HG03460 (cell line): ENCODE data around the gene PTS.

Experiments
- ATAC-seq: cut with Tn5 transposase; IDR thresholded peaks from one replicate; pipeline ENCODE4 v1.9.1; 2021; ENCODE audit not compliant: unreplicated experiment

PTS gene

DNA sequence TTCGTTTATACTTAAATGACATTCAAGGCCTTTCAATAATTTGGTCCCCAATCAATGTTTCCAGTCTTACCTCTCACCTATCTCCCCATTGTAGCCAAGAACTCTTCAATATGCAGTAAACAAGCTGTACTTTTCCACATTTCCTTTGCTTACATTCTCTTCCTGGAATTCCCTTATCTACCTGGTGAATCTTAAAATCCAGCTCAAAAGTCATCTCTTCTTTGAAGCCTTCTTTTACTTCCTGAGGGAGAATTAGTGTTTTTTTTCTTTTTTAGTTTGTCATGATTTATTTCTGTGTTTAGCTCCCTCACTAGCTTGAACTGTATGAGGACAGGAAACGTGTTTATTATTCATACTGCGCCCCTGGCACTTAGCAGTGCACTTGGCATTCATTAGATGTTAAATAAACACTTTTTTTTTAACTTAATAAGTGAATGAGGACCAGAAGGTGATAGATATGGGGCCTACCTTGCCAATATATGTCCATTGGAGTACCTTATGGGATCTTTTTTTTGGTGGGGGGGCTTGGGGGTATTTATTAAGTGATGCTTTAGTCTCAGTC is 4.9 kb upstream of the PTS start:
- no peak for ATAC-seq

DNA sequence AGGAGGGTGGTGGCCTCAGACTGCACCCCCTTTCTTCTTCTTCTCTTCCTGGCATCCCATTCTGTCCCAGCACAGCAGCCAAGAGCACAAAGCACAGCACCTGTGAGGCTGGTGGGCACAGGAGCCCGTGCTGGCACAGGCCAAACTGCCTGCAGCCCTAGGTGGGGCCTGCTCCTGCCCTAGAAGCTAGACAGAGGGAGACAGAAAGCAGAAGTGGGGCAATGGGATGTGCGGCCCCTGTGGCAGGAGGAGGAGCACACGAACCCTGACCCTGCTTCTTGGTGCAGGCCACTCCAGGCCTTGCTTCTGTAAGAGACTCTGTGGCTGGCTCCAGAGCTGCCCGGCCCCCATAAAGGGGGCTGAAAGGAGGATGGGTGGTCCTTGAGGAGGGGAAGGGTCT is 3.9 kb upstream of the PTS start:
- no peak for ATAC-seq

DNA sequence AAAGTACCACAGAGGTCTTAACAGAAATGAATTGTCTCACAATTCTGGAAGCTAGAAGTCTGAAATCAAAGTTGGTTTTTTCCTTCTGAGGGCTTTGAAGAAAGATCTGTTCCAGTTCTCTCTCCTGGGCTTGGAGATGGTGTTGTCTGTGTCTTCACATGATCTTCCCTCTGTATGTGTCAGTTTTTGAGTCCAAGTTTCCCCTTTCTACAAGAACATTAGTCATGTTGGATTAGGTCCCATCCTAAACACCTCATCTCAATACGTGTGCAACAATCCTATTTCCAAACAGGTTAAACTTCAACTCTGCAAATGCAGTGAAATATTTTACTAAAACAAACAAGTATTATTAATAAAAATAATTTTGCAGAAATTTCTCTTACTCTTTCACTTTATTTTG is 3.1 kb upstream of the PTS start:
- ATAC-seq, result no peak

DNA sequence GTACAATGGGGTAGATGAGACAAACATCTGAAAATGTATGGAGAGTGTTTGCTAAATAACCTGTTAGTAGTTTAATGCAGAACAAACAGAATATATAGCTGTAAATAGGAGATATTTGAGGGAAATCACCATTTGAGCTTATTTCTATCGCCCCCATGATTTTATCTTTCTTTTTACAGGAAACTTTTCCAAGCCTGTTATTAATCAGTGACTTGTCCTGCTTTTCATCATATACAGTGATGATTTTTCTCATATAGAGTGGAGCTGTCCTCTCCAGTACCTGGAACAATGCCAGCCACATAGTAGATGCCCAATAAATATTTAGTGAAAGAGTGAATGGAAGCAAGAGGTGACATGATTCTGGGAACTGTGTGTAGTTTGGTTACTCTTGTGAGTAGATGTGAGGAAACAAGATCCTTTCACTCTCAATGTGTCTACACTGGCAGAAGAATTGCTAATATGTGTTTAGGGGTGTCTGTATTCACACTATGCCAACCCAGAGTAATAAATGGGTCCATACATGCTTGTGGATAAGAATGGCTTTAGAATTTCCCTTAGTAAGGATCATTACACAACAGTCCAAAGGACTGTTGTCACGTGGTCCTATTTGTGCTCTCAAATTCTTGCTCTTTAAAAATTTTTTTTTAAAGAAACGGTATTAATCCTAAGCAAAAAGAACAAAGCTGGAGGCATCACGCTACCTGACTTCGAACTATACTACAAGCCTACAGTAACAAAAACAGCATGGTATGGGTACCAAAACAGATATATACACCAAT is 2.3 kb upstream of the PTS start:
- ATAC-seq, result no peak

DNA sequence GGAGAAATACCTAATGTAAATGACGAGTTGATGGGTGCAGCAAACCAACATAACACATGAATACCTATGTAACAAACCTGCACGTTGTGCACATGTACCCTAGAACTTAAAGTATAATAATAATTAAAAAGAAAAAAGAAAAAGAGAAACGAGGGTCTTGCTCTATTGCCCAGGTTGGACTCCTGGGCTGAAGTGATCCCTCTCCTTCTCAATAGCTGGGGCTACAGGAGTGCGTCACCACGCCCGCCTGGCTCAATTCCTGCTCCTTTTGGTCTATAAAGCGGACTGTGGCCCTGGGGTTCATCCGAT is 521 bp upstream of the PTS start:
- no peak for ATAC-seq

DNA sequence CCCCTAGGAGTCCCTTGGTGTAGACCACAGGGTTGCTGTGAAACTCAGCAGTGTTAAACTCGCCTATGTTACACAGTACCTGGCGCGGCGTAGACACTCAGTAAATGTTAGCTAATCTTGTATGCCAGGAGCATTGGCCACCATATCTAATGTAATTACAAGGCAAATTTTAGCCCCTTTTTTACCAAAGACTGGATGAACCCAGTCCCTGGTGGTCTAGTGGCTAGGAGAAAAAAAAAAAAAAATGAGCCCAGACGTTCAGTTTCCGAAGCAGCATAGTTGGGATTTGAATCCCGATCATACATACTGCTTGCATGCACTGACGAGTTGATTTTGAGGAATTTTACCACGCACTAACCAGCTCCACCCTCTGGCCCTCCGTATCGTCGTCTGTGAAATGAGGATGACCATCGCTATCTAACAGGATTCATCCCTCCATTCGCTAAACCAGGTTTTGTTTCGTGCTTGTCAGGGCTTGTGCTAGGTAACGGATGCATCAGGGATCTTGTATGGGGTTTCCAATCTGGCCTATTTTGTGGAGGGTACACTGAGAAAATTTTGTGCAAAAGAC is 688 bp downstream of the PTS start:
- peak; percentile 48 for ATAC-seq

DNA sequence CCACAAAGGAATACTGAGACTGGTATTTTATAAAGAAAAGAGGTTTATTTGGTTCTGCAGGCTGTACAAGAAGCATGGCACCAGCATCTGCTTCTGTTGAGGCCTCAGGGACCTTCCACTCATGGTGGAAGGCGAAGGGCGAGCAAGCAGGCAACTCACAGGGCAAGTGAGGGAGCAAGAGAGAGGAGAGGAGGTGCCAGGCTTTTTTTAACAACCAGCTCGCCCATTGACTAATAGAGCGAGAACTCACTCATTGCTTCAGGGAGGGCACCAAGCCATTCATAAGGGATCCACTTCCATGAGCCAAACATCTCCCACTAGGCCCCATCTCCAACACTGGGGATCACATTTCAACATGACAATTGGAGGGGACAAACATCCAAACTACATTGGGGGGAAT is 1.2 kb downstream of the PTS start:
- no peak for ATAC-seq

DNA sequence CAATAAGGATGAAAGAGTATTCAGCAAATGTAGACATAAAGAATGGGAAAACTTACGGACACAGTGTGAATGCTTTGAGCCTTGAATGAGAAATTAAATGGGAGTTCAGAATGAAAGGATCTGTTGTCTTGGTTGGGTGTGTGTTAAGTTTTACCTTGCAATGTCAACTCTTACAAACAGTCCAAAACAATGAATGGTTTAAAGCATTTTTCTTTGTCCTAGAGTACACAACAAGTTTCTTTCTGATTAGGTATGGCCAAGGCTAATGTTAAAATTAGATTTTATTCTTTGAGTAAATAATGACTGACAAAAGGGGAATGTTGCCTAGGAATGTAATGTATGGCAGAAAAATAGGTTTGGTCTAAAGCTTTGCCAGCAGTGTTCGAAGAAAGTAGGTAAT is 2.5 kb downstream of the PTS start:
- ATAC-seq, result no peak

DNA sequence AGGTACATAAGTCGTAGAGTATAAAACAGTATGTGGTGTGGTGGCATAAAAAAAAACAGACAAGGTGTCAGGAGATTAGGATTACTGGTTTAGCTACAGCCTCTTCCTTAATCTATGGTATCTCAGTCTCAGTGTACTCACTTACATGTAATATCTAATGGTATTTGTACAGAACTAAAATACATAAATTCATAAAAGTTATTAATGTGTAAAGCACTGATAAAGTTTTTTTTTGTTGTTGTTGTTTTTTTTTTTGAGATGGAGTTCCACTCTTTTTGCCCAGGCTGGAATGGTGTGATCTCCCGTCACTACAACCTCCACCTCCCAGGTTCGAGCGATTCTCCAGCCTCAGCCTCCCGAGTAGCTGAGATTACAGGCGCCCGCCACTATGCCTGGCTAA is 2.9 kb downstream of the PTS start:
- no peak for ATAC-seq

DNA sequence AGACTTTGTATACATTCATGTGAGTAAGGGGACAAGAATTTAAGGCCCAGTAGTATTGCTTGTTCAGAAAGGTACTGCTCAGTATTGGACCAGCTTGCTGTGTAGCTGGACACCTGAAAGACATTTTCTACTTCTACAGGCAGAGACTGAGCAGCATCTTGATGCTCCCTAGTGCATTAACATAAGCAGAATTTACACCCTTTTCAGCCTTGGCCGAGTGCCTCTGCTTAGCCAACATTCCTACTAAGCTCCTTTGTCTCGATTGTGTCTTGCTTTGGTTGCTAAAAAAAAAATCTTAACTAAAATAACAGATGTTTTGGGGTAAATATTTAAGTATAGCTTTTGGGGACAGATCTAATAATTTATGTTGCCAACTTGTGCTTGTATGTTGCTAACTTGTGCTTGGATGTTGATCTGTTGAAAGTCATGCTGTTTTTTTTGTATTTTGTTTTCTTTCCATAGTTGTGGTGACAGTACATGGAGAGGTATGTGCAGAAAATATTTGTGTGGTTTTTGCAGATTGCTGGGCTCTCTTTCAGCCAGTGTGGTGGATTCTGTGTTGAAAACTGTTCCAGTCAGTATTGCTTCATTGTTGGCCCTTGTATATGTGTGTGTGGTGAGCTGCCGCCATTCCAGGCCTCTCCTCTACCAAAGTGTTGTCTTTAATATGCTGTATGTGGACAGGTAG is 3.7 kb downstream of the PTS start:
- no peak for ATAC-seq

DNA sequence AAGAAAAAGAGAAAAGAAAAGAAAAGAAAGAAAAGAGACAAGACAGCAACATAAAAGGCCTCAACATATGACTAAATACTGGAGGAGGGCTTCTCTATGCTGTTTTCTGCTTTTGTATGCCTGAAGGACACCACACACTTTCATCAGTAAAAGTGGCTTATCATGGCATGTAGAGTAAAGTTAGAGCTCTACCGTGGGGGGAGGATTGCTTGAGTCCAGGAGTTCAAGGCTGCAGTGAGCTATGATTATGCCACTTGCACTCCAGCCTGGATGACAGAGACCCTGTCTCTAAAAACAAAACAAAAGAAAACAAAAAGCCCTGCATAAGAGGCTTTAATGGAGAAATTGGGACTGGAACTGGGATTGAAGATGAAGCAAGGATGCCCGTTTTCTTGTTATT is 5.7 kb downstream of the PTS start:
- ATAC-seq, result no peak

DNA sequence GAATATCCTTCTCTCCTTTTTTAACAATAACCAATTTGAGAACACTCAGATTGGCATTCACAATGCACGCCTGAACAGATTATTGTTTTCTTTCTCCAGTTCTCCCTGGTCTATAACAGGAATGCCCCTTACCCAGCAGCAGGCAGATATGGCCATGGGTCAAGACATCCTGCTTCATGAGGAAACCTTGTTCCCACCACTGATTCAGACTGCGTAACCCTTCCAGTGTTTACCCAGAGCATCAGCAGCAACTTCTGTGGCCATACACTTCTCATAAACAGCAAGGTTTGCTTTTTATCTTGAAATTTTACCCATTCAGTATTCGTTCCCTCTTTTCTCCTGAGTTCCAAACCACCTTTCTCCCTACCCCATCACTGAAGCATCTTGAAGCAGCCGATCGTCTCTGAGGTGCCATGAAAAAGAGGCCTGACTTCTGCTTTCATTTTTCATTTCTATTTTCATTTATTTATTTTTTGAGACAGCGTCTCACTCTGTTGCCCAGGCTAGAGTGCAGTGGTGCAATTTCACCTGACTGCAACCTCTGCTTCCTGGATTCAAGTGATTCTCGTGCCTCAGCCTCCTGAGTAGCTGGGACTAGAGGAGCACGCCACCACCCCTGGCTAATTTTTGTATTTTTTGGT is 9.6 kb downstream of the PTS start:
- ATAC-seq, result peak; percentile 64

DNA sequence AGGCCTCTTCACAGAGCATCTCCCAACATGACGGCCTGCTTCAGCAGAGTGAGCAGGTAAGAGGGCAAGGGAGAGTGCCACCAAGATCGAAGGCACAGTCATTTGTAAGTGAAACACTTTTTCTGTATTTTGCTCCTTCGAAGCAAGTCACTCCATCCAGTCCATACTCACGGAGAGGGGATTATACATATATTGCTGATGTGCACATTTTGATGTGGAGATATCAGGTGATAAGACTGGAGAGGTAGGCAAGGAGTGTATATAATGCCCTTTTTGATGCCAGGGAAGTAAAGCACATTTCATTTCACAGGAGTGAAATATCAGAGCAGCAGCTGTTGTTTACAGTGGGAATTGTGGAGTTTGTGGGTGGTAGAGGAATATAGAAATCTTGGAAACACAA is 11.2 kb downstream of the PTS start:
- no peak for ATAC-seq

DNA sequence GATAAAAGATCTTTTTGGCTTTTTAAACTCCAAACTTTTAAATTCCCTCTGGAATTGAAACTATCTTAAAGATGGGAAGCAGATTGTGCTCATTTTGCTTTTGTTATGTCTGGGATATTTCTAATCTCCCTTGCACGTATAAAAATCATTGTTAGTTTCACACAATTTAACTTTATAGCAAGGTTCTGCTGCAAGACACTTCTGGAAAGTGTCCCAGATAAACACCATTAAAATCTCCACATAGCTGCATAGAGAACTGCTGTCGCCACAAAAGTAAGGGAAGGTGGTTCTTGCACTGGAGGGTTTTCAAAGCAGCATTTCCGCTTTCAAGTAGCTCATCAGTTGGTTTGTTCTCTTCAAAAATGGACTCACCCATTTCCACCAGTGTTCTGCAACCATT is 11.8 kb downstream of the PTS start:
- ATAC-seq, result no peak

DNA sequence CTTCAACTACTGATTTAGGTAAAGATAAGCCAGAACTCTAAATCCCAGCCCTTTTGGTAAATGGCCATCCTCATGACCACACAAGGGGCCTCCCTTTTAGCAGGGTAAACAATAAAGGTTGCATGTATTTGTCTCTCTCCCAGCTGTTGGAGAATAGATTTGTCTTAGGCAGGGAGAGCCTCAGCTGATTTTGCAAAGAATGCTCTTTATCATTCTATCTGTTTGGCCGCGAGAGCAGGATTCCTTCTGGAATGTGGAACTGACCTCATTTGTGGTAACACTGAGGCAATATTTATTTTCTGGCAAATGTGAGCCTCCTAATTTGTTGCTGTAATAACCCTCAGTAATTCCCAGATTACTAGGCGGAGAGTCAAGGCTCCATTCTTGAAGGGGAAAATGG is 15.3 kb downstream of the PTS start:
- no peak for ATAC-seq

DNA sequence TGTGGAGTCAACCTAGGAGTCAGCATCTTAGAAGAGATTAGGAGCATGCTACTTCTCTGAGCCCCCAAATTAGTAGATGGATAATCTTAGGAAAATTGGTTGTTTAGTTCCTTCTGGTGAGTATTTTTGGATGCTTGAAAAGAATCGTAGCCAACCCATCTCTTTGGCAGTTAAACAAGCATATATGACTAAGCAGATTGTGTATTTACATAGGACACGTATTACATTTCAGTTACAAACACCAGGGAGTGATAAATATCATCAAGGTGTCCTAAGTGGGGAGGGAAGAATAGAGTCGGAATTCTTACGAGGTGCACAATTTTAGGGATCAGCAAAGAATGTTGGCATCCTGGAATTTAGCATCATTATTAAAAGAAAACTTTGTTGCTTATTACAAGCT is 21.0 kb downstream of the PTS start:
- ATAC-seq, result no peak

DNA sequence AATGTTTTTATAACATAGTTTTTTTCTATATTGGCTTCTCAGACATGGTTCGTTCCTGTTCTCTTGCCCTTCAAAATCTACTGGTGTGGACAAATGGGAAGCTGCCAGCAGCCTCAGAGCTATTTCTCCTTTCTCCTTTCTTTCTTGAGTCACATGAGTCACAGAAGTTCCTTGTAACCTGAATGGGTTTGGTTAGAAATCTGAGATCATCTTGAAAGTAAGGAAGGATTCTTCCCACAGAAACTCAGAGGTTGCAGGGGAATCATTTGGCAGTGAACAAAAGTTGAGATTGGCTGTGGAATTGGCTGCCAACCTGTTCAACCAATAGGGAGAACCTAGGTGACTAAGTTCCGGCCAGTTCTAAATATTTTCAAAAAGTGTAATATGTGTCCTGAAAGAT is 22.0 kb downstream of the PTS start:
- no peak for ATAC-seq

DNA sequence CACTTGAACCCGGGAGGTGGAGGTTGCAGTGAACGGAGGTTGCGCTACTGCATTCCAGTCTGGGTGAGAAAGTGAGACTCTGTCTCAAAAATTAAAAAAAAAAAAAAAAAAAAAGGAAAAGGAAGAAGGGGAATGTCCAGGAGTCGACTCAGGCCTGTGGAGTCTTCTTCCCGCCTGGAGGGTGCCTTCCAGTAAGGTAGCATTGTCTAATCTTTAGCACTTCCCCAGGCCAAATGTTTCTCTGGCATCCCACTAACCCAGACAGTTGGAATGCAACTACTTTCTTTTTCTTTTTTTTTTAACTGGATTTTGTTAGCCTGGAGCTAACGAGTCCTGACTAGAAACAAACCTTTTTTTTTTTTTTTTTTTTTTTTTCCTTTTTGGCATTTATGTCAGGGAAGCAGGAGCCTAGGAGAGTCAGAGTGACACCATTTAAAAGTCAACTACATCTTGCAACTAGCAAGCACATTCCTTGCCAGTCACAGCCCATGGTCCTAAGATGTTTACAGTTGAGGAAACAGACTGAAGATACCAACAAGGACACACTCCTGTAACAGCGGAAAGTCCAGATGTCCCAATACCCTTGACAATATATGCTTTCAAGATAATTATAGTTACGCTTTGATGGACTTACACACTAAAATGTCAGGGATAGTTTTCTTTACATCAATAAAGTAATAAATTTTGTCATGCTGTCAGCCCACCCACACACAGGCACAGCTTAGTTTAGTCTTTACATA is 23.8 kb downstream of the PTS start:
- ATAC-seq, result no peak

DNA sequence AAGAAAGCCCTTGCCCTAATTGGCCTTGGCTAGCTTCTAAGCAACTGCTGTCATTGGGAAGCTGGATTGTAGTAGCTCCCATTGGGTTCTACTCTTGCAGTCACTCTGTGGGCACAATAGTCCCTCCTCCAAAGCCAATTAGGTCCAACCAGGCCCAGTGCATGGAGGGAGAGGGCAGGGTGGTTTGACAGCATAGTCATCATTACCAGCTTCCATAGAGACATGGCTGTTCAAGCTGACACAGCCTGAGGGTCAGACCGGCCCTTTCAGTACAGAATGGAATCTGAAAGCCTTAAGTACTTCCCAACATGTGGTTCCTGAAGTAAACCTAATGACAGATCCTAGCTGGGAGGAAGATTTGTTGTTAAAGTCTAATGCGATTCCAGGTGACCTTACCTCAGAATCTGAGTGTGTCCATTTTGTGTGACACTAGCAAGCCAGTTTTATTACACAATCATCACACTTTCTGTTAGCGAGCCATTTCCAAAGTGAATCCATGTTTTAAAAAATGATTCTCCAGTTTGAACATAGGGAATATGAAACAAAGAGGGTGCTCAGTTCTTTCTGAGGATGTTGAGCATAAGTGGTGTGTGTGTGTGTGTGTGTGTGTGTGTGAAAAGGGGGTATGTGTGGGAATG is 27.5 kb downstream of the PTS start:
- ATAC-seq, result no peak

DNA sequence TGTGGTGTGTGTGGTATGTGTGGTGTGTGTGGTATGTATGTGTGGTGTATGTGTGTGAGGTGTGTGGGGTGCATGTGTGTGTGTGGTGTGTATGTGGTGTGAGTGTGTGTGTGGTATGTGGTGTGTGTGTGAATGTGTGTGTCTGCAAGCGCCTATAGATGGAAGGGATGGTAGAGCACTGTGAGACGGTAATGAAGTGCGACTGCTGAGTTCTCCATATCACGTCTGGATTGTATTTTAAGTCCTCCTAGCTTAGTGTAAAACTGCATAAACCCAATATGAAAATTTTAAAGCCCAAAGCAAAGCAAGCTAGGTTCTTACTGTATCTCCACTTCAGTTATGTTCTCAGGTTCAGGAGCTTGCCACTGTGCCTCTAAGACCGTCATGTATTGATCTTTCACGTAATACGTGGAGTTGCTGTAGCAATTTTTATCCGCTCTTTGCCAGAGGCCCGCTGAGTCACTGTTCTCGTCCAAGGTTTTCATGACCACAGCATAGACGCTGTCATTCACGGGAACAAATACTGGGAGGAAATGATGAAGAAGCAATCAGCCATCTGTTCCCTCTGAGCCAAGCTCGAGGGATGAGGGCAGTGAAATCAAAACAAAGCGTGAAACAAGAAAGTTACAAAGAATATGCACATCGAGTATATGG is 29.0 kb downstream of the PTS start:
- no peak for ATAC-seq
